Measurements from ENCODE around the gene DIMT1. TPM values are rescaled to one million over a fixed set of nuclear protein-coding genes. Genes with fewer than 3 reads are reported as not detected.

The DIMT1 gene
- total and polyA plus RNA-seq, 2 of the 4 experiments (the other 2 are of a cell fraction): 27.5 to 46.4 TPM

DNA sequence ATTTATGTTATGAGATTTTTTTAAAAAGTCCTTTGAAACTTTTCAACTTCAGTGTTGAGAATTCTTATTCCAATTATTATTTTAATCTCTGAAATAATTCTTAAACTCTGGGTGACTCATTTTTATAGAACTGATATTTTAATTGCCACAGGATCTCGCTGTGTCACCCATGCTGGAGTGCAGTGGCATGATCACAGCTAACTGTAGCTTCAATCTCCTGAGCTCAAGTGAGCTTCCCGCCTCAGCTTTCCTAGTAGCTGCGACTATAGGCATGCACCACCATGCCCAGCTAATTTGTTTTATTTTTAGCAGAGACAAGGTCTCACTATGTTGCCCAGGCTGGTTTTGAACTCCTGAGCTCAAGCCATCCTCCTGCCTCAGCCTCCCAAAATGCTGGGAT lies 41.0 kb downstream of the DIMT1 start:
- Histone ChIP-seq H3K36me3 (ENCODE audit: control insufficient read depth, insufficient read depth, low read length) (peaks cover 18% of the 10 kb centered on the region), H2AFZ (replicated peaks; ENCODE audit: low read length, poor library complexity) (no peak overlapping the region), H2BK15ac (ENCODE audit: low read depth, low read length) (no peak overlapping the region), H3K9ac (ENCODE audit: low read depth, low read length) (no peak overlapping the region), H3K18ac (ENCODE audit: low read depth, low read length) (no peak overlapping the region), H3K4me3 (ENCODE audit: insufficient read depth, low read depth, low read length) (no peak overlapping the region), H2BK120ac (ENCODE audit: low read depth, low read length) (no peak overlapping the region), H4K91ac (ENCODE audit: insufficient read depth, low read depth, low read length) (no peak overlapping the region), H3K9me3 (ENCODE audit: control insufficient read depth, insufficient read depth, low read length) (no peaks in the 10 kb centered on the region), H2AK9ac (replicated peaks; ENCODE audit: low read depth, low read length, poor library complexity) (no peak overlapping the region), H4K5ac (ENCODE audit: low read depth, low read length) (no peak overlapping the region), H3K27ac (ENCODE audit: insufficient read depth, low read length) (no peak overlapping the region), H4K8ac (ENCODE audit: low read depth in 2 of 2, low read length in 2 of 2) (no peak overlapping the region), H2BK5ac (ENCODE audit: low read depth, low read length, poor library complexity, severe bottlenecking) (no peak overlapping the region), H3K23ac (ENCODE audit: low read depth, low read length) (no peak overlapping the region), H2AK5ac (ENCODE audit: low read depth, low read length) (no peak overlapping the region), H3K27me3 (ENCODE audit: control insufficient read depth, insufficient read depth, low read length) (no peaks in the 10 kb centered on the region), H3K4ac (ENCODE audit: low read depth, low read length) (no peak overlapping the region), H3K79me1 (ENCODE audit: low read depth in 1 of 2, low read length in 2 of 2) (no peaks in the 10 kb centered on the region), H3K14ac (replicated peaks; ENCODE audit: low read depth, low read length) (no peak overlapping the region), H3K9me1 (ENCODE audit: insufficient read depth, low read length) (no peaks in the 10 kb centered on the region), H4K20me1 (ENCODE audit: insufficient read depth, low read length) (no peaks in the 10 kb centered on the region), H2BK20ac (ENCODE audit: low read depth, low read length) (no peak overlapping the region), H3K56ac (ENCODE audit: extremely low read depth, insufficient read depth, low read length) (no peak overlapping the region), H3K4me2 (ENCODE audit: low read depth, low read length) (no peak overlapping the region), H3K4me1 (ENCODE audit: control insufficient read depth, insufficient read depth, low read length) (no peaks in the 10 kb centered on the region)
- TF ChIP-seq MAFK (IDR thresholded peaks at IDR 0.05; ENCODE audit: low read depth, low read length): no peak
- TF ChIP-seq, protein P1, sequence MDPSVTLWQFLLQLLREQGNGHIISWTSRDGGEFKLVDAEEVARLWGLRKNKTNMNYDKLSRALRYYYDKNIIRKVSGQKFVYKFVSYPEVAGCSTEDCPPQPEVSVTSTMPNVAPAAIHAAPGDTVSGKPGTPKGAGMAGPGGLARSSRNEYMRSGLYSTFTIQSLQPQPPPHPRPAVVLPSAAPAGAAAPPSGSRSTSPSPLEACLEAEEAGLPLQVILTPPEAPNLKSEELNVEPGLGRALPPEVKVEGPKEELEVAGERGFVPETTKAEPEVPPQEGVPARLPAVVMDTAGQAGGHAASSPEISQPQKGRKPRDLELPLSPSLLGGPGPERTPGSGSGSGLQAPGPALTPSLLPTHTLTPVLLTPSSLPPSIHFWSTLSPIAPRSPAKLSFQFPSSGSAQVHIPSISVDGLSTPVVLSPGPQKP (IDR thresholded peaks at IDR 0.05; ENCODE audit: borderline replicate concordance, low read depth, low read length): no peak
- no peak for TF ChIP-seq USF2 (IDR thresholded peaks at IDR 0.05; ENCODE audit: low read depth, low read length)
- TF ChIP-seq, protein P2, sequence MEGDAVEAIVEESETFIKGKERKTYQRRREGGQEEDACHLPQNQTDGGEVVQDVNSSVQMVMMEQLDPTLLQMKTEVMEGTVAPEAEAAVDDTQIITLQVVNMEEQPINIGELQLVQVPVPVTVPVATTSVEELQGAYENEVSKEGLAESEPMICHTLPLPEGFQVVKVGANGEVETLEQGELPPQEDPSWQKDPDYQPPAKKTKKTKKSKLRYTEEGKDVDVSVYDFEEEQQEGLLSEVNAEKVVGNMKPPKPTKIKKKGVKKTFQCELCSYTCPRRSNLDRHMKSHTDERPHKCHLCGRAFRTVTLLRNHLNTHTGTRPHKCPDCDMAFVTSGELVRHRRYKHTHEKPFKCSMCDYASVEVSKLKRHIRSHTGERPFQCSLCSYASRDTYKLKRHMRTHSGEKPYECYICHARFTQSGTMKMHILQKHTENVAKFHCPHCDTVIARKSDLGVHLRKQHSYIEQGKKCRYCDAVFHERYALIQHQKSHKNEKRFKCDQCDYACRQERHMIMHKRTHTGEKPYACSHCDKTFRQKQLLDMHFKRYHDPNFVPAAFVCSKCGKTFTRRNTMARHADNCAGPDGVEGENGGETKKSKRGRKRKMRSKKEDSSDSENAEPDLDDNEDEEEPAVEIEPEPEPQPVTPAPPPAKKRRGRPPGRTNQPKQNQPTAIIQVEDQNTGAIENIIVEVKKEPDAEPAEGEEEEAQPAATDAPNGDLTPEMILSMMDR (conservative IDR thresholded peaks at IDR 0.05; ENCODE audit: low read depth, low read length): no peak
- no peak for TF ChIP-seq RFX5 (IDR thresholded peaks at IDR 0.05; ENCODE audit: low read depth, low read length)
- no peak for TF ChIP-seq NFE2L2 (IDR thresholded peaks at IDR 0.05; ENCODE audit: low read depth, low read length)
- no peak for TF ChIP-seq CHD1 (IDR thresholded peaks at IDR 0.05; ENCODE audit: low read depth, low read length)
- TF ChIP-seq CEBPB (IDR thresholded peaks at IDR 0.05; ENCODE audit: low read depth, low read length): no peak
- TF ChIP-seq RCOR1 (IDR thresholded peaks at IDR 0.05; ENCODE audit: insufficient replicate concordance, low read length): no peak
- no peak for TF ChIP-seq BHLHE40 (IDR thresholded peaks at IDR 0.05; ENCODE audit: low read depth, low read length)
- TF ChIP-seq POLR2A (IDR thresholded peaks at IDR 0.05; ENCODE audit: low read depth, low read length): no peak
- TF ChIP-seq MXI1 (IDR thresholded peaks at IDR 0.05; ENCODE audit: borderline replicate concordance, low read depth, low read length): no peak
- no peak for TF ChIP-seq RAD21 (IDR thresholded peaks at IDR 0.05; ENCODE audit: low read length)
- no peak for TF ChIP-seq MAZ (IDR thresholded peaks at IDR 0.05; ENCODE audit: borderline replicate concordance, low read depth, low read length)
- TF ChIP-seq FOS (IDR thresholded peaks at IDR 0.05; ENCODE audit: low read depth, low read length): no peak
- no peak for TF ChIP-seq SMC3 (IDR thresholded peaks at IDR 0.05; ENCODE audit: low read depth, low read length)
- POLR2A ChIA-PET (ENCODE audit: unreplicated experiment): no interaction called here
- no TSS peak for BruUV-seq (replicated peaks)
- ATAC-seq (ENCODE audit: low read depth): no peak
- intact Hi-C loops (cut with micrococcal nuclease) (no loop called here), in situ Hi-C loops (cut with MboI; ENCODE audit: low sequenced_read_pairs) (no loop called here), dilution Hi-C loops (cut with HindIII; ENCODE audit: low sequenced_read_pairs, unreplicated experiment) (no loop called here)
- 100% methylated on average over 2 of the region's 3 CpGs; no CpG with 5 or more reads in 1 of the 2 experiments for WGBS, 2 experiments (ENCODE audit: extremely low coverage in 2 of 2, insufficient read length in 1 of 2)
- CTCF ChIA-PET: no interaction called here
- no peak for DNase-seq

Data from IMR-90 (cell line).